H9 (cell line): Measurements from ENCODE around the gene CFAP77. TPM values are rescaled to one million over a fixed set of nuclear protein-coding genes. Genes with fewer than 3 reads are reported as not detected.

Experiments
- DNase-seq: peaks from one replicate; pipeline ENCODE4 v3.0.0-alpha.2; 2017
- H2AFZ ChIP-seq: one replicate; pipeline ENCODE4 v1.6.1; 2013; ENCODE audit warnings: mild to moderate bottlenecking, low read length, control low read depth, moderate library complexity
- H2AK5ac ChIP-seq: 2 replicates; pipeline ENCODE4 v1.6.1; 2013; ENCODE audit warnings: low read length, control low read depth, mixed read lengths; ENCODE audit not compliant: insufficient read length
- H2BK120ac ChIP-seq: one replicate; pipeline ENCODE4 v1.6.1; 2013; ENCODE audit warnings: low read depth, mild to moderate bottlenecking, low read length, control low read depth, inconsistent platforms; ENCODE audit not compliant: poor library complexity, severe bottlenecking
- H2BK12ac ChIP-seq: 2 replicates; pipeline ENCODE4 v1.6.1; 2013; ENCODE audit warnings: low read length, control low read depth, mixed read lengths, low read depth; ENCODE audit not compliant: insufficient read length
- H2BK15ac ChIP-seq: 2 replicates; pipeline ENCODE4 v1.6.1; 2013; ENCODE audit warnings: low read depth, low read length, control low read depth
- H2BK20ac ChIP-seq: one replicate; pipeline ENCODE4 v1.6.1; 2013; ENCODE audit warnings: low read depth, mild to moderate bottlenecking, low read length, control low read depth, inconsistent platforms; ENCODE audit not compliant: poor library complexity, severe bottlenecking
- H2BK5ac ChIP-seq: 2 replicates; pipeline ENCODE4 v1.6.1; 2013; ENCODE audit warnings: low read length, control low read depth, mixed read lengths; ENCODE audit not compliant: insufficient read length
- H3K14ac ChIP-seq: 2 replicates; pipeline ENCODE4 v1.6.1; 2013; ENCODE audit warnings: low read length, control low read depth; ENCODE audit not compliant: insufficient read depth
- H3K18ac ChIP-seq: 2 replicates; pipeline ENCODE4 v1.6.1; 2013; ENCODE audit warnings: low read depth, mild to moderate bottlenecking, mixed read lengths, low read length, control low read depth; ENCODE audit not compliant: insufficient read length
- H3K23ac ChIP-seq: 2 replicates; pipeline ENCODE4 v1.6.1; 2013; ENCODE audit warnings: low read length, control low read depth, mixed read lengths, low read depth; ENCODE audit not compliant: insufficient read length
- H3K23me2 ChIP-seq: 2 replicates; pipeline ENCODE4 v1.6.1; 2013; ENCODE audit warnings: low read depth, mild to moderate bottlenecking, mixed read lengths, low read length, control low read depth; ENCODE audit not compliant: insufficient read length, poor library complexity, severe bottlenecking
- H3K27ac ChIP-seq: 2 replicates; pipeline ENCODE4 v1.5.1; 2013; ENCODE audit warnings: low read length, control low read depth, mixed read lengths, low read depth; ENCODE audit not compliant: insufficient read length
- H3K27me3 ChIP-seq: 2 replicates; pipeline ENCODE4 v1.6.1; 2013; ENCODE audit warnings: low read length, control low read depth, inconsistent platforms; ENCODE audit not compliant: insufficient read depth
- H3K4ac ChIP-seq: 2 replicates; pipeline ENCODE4 v1.6.1; 2013; ENCODE audit warnings: low read depth, mild to moderate bottlenecking, control low read depth, inconsistent platforms, low read length, moderate library complexity
- H3K4me1 ChIP-seq: 2 replicates; pipeline ENCODE4 v1.6.1; 2013; ENCODE audit warnings: low read length, control low read depth, inconsistent platforms; ENCODE audit not compliant: insufficient read depth
- H3K4me2 ChIP-seq: 2 replicates; pipeline ENCODE4 v1.6.1; 2013; ENCODE audit warnings: low read length, control low read depth, mixed read lengths; ENCODE audit not compliant: insufficient read length, insufficient read depth
- H3K56ac ChIP-seq: 2 replicates; pipeline ENCODE4 v1.6.1; 2013; ENCODE audit warnings: low read depth, mild to moderate bottlenecking, mixed read lengths, low read length, control low read depth; ENCODE audit not compliant: insufficient read length
- H3K79me1 ChIP-seq: 2 replicates; pipeline ENCODE4 v1.6.1; 2013; ENCODE audit warnings: low read depth, mild to moderate bottlenecking, moderate library complexity, low read length, control low read depth, inconsistent platforms; ENCODE audit not compliant: insufficient read depth, poor library complexity, severe bottlenecking
- H3K79me2 ChIP-seq: 2 replicates; pipeline ENCODE4 v1.6.1; 2013; ENCODE audit warnings: low read length, control low read depth, inconsistent platforms; ENCODE audit not compliant: insufficient read depth
- H3K9ac ChIP-seq: 2 replicates; pipeline ENCODE4 v1.6.1; 2013; ENCODE audit warnings: low read length, control low read depth, mixed read lengths; ENCODE audit not compliant: insufficient read length; ENCODE audit errors: extremely low read depth
- H3K9me3 ChIP-seq: one replicate; pipeline ENCODE4 v1.6.1; 2013; ENCODE audit warnings: low read depth, low read length, inconsistent platforms; ENCODE audit not compliant: control insufficient read depth
- H3T11ph ChIP-seq: one replicate; pipeline ENCODE4 v1.6.1; 2013; ENCODE audit warnings: mild to moderate bottlenecking, low read length, control low read depth, inconsistent platforms
- H4K20me1 ChIP-seq: one replicate; pipeline ENCODE4 v1.6.1; 2013; ENCODE audit not compliant: control insufficient read depth, insufficient read length, insufficient read depth
- H4K5ac ChIP-seq: 2 replicates; pipeline ENCODE4 v1.6.1; 2013; ENCODE audit warnings: low read depth, mild to moderate bottlenecking, mixed read lengths, low read length, control low read depth; ENCODE audit not compliant: insufficient read length
- H4K8ac ChIP-seq: replicated peaks from 2 replicates; pipeline ENCODE4 v1.6.1; 2013; ENCODE audit warnings: low read length, control low read depth, mixed read lengths, low read depth; ENCODE audit not compliant: insufficient read length
- H4K91ac ChIP-seq: 2 replicates; pipeline ENCODE4 v1.6.1; 2013; ENCODE audit warnings: low read depth, mild to moderate bottlenecking, moderate library complexity, mixed read lengths, low read length, control low read depth; ENCODE audit not compliant: insufficient read length
- H3K27ac Mint-ChIP-seq, 3 experiments: 2 replicates in 2 of 3; 3 replicates in 1 of 3; pipeline ENCODE4 v1.8.0; 2020 to 2021; ENCODE audit warnings: mixed read lengths in 3 of 3, mild to moderate bottlenecking in 1 of 3, moderate library complexity in 1 of 3
- H3K27me3 Mint-ChIP-seq: 2 replicates; pipeline ENCODE4 v1.8.0; 2021; ENCODE audit warnings: low read depth, mild to moderate bottlenecking, moderate library complexity, mixed read lengths
- H3K36me3 Mint-ChIP-seq, 3 experiments: 2 replicates in 2 of 3; 3 replicates in 1 of 3; pipeline ENCODE4 v1.8.0; 2020 to 2021; ENCODE audit warnings: low read depth in 3 of 3, mixed read lengths in 3 of 3; ENCODE audit not compliant: insufficient read depth in 1 of 3
- H3K4me1 Mint-ChIP-seq, 2 experiments: 2 replicates each; pipeline ENCODE4 v1.8.0; 2020; ENCODE audit warnings: mixed read lengths in 2 of 2
- H3K4me3 Mint-ChIP-seq, 2 experiments: 2 replicates in 1 of 2; 3 replicates in 1 of 2; pipeline ENCODE4 v1.8.0; 2020 to 2021; ENCODE audit warnings: mild to moderate bottlenecking in 2 of 2, mixed read lengths in 2 of 2, moderate library complexity in 1 of 2
- H3K9me3 Mint-ChIP-seq, 2 experiments: 2 replicates in 1 of 2; 3 replicates in 1 of 2; pipeline ENCODE4 v1.8.0; 2020; ENCODE audit warnings: mild to moderate bottlenecking in 2 of 2, mixed read lengths in 2 of 2, moderate library complexity in 1 of 2
- CTCF ChIP-seq: fragments of 200-600 bp; sonication (generic); conservative IDR thresholded peaks from 3 replicates; pipeline ENCODE4 v1.8.0; 2021; ENCODE audit warnings: antibody characterized with exemption, mild to moderate bottlenecking
- WGBS: extraction: QIAGEN DNeasy Blood & Tissue Kit; methylation state at CpG from one replicate; pipeline ENCODE4 v1.1.7; 2013; ENCODE audit warnings: missing lambda C conversion rate, low lambda C conversion rate, mixed read lengths; ENCODE audit not compliant: insufficient read length; ENCODE audit errors: extremely low coverage; 5-methylcytosine and 5-hydroxymethylcytosine counted together
- total RNA-seq: library from RNA; stranded (reverse); gene quantifications from 2 replicates; pipeline ENCODE4 v1.2.1, GENCODE V29; 2021

Gene CFAP77
- total RNA-seq, 1 experiment from 2014 or later, result 0.72 TPM

- Mint-ChIP-seq H3K9me3 (no peaks in the 10 kb centered on the region), H3K4me1 (peaks cover 31 to 64% of the 10 kb centered on the region in 2 experiments), H3K36me3 (peaks cover 8 to 43% (median 13%) of the 10 kb centered on the region in 3 experiments; a peak in 6 of 7 replicates), H3K27me3 (peaks cover 33% of the 10 kb centered on the region), H3K27ac (no peak overlapping the region), H3K4me3 (no peak overlapping the region)
- H3K79me1 ChIP-seq, result no peaks in the 10 kb centered on the region
- no peak overlapping the region for H2AK5ac ChIP-seq
- DNase-seq, result no peak
- no peak overlapping the region for H3K56ac ChIP-seq
- no peak overlapping the region for H2BK5ac ChIP-seq
- H3K4me1 ChIP-seq, result peaks cover 5% of the 10 kb centered on the region; the same call in 1 of the 2 replicates
- no peak overlapping the region for H2AFZ ChIP-seq
- H3K23ac ChIP-seq, result no peak overlapping the region
- H4K20me1 ChIP-seq, result no peaks in the 10 kb centered on the region
- H2BK12ac ChIP-seq, result no peak overlapping the region
- no peak overlapping the region for H3T11ph ChIP-seq
- no peaks in the 10 kb centered on the region for H3K79me2 ChIP-seq
- no peak for TF ChIP-seq CTCF
- no CpG with 5 or more reads among the region's 6 CpGs for WGBS
- H3K27ac ChIP-seq, result no peak overlapping the region
- no peaks in the 10 kb centered on the region for H3K9me3 ChIP-seq
- no peak overlapping the region for H4K8ac ChIP-seq
- H2BK120ac ChIP-seq, result no peak overlapping the region
- no peak overlapping the region for H2BK15ac ChIP-seq
- H4K5ac ChIP-seq, result no peak overlapping the region
- no peak overlapping the region for H3K4me2 ChIP-seq
- no peak overlapping the region for H2BK20ac ChIP-seq
- no peak overlapping the region for H4K91ac ChIP-seq
- no peak overlapping the region for H3K4ac ChIP-seq
- peaks cover 20% of the 10 kb centered on the region for H3K27me3 ChIP-seq
- H3K18ac ChIP-seq, result no peak overlapping the region
- H3K23me2 ChIP-seq, result peaks cover 17% of the 10 kb centered on the region
- H3K9ac ChIP-seq, result no peak overlapping the region
- H3K14ac ChIP-seq, result no peak overlapping the region
Observed at GRCh38 chr9:132595319-132595718, 185.3 kb downstream of the CFAP77 start.
